Tibial nerve (tissue), 4 donors: ENCODE data around the gene GPR135.
A peak's percentile ranks its signal among the peaks of the same experiment; 100 is the strongest.

Experiments used
- CTCF ChIP-seq, 5 experiments: fragments of 200-600 bp in 3 of 5; fragments of 450-650 bp in 2 of 5; sonication (generic) in 3 of 5; IDR thresholded peaks; one replicate each; pipeline ENCODE4 v1.5.1; 2016 to 2019; ENCODE audit warnings: antibody characterized with exemption in 5 of 5, mild to moderate bottlenecking in 3 of 5, moderate library complexity in 2 of 5
- EP300 ChIP-seq, 2 donors: sonication (generic); formaldehyde crosslinking; IDR thresholded peaks; one replicate each; pipeline ENCODE4 v1.6.1; 2017; ENCODE audit warnings: antibody characterized with exemption in 2 of 2, mild to moderate bottlenecking in 1 of 2
- POLR2A ChIP-seq, 2 donors: fragments of 450-650 bp; IDR thresholded peaks; one replicate each; pipeline ENCODE4 v1.6.1; 2017; ENCODE audit warnings: antibody characterized with exemption in 2 of 2, mild to moderate bottlenecking in 2 of 2, moderate library complexity in 2 of 2

- TF ChIP-seq CTCF (IDR thresholded peaks at IDR 0.05): peak in 2 of 5 experiments; percentile 6 to 7
- TF ChIP-seq POLR2A (IDR thresholded peaks at IDR 0.05): no peak
- no peak for TF ChIP-seq EP300 (IDR thresholded peaks at IDR 0.05)
Observed at GRCh38 chr14:59511916-59512575, 46.9 kb upstream of the GPR135 start.
